OCI-LY3 (cell line): ENCODE results near the gene NFATC3.

Experiments used
- EZH2phosphoT487 ChIP-seq: fragments of 200-600 bp; shearing (Covaris generic); IDR thresholded peaks from 2 replicates; pipeline ENCODE4 v1.6.1; 2018; ENCODE audit warnings: antibody characterized with exemption, mixed run types, low read depth
- TF ChIP-seq, protein P1 (sequence below): fragments of 200-600, 300-600 bp; sonication (generic); IDR thresholded peaks from 2 replicates; pipeline ENCODE4 v1.5.1; 2014; ENCODE audit warnings: antibody characterized with exemption, low read length, low read depth

DNA sequence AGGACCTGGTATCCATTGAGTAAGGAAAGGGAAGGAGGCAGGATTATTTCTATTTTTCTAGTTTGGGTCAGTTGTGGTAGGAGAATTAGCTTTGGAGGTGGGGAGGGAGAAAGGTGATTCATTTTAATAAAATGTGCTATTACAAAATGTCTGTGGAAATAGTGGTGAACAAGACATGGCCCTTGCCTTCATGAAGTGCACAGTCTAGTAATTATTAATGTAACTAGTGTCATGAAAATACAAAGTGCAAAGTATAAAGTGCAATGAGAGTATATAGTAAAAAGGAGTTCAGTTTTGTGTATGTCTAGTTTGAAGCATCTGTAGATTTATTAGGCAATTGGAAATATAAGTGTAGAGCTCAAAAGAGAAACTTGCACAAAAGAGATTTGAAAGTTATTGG is 11.9 kb downstream of the NFATC3 start:
- TF ChIP-seq EZH2phosphoT487, result no peak
- TF ChIP-seq, protein P1, sequence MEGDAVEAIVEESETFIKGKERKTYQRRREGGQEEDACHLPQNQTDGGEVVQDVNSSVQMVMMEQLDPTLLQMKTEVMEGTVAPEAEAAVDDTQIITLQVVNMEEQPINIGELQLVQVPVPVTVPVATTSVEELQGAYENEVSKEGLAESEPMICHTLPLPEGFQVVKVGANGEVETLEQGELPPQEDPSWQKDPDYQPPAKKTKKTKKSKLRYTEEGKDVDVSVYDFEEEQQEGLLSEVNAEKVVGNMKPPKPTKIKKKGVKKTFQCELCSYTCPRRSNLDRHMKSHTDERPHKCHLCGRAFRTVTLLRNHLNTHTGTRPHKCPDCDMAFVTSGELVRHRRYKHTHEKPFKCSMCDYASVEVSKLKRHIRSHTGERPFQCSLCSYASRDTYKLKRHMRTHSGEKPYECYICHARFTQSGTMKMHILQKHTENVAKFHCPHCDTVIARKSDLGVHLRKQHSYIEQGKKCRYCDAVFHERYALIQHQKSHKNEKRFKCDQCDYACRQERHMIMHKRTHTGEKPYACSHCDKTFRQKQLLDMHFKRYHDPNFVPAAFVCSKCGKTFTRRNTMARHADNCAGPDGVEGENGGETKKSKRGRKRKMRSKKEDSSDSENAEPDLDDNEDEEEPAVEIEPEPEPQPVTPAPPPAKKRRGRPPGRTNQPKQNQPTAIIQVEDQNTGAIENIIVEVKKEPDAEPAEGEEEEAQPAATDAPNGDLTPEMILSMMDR, result no peak
